T47D (cell line): ENCODE data around the gene MCCC2.
"Not testable (repeated sequence)": the region's sequence is repeated elsewhere in the genome, so short reads cannot be mapped to it uniquely, and the experiment has no call there.

ENCODE experiments used
- DNase-seq, 2 experiments: peaks; one replicate each; pipeline versions ENCODE4 v3.0.0 to v3.0.0-alpha.2; 2011 to 2012; ENCODE audit warnings: low read depth in 1 of 2, low spot score in 1 of 2
- JUND ChIP-seq: IDR thresholded peaks from 2 replicates; pipeline ENCODE4 v1.6.1; 2012; ENCODE audit warnings: low read depth
- in situ Hi-C: cut with HindIII; loops from 2 replicates; pipeline ENCODE4 v1.10.0; 2016; ENCODE audit warnings: low sequenced_read_pairs, low pct_unique_long_range_greater_than_20kb

The MCCC2 gene

GRCh38 chr5:71652803-71653543 is 65.8 kb downstream of the MCCC2 start:
- no peak for DNase-seq
- in situ Hi-C loops: no loop called here
- no peak for TF ChIP-seq JUND

GRCh38 chr5:71658916-71659662 is 71.9 kb downstream of the MCCC2 start:
- peak in 1 of 2 experiments; percentile 37 for DNase-seq

GRCh38 chr5:71662381-71662780 is 75.2 kb downstream of the MCCC2 start:
- TF ChIP-seq JUND: no peak
- no peak for DNase-seq
- in situ Hi-C loops: no loop called here

More at GRCh38 chr5:71658916-71659662, 71.9 kb downstream of the MCCC2 start:
- in situ Hi-C loops: no loop called here
- no peak for TF ChIP-seq JUND

- no peak for TF ChIP-seq JUND
- in situ Hi-C loops: no loop called here
- no peak for DNase-seq
Measured at GRCh38 chr5:71663191-71663969, 76.2 kb downstream of the MCCC2 start.

GRCh38 chr5:71664615-71665014 is 77.5 kb downstream of the MCCC2 start:
- DNase-seq, in situ Hi-C loops: not testable (repeated sequence)

GRCh38 chr5:71666321-71666720 is 79.2 kb downstream of the MCCC2 start:
- no peak for DNase-seq
- in situ Hi-C loops: no loop called here
- no peak for TF ChIP-seq JUND

GRCh38 chr5:71677977-71678376 is 90.8 kb downstream of the MCCC2 start:
- DNase-seq: no peak
- in situ Hi-C loops: no loop called here
- TF ChIP-seq JUND: no peak

GRCh38 chr5:71679714-71680113 is 92.6 kb downstream of the MCCC2 start:
- no peak for TF ChIP-seq JUND
- no peak for DNase-seq
- in situ Hi-C loops: no loop called here

- DNase-seq: no peak
- in situ Hi-C loops: no loop called here
- no peak for TF ChIP-seq JUND
Measured at GRCh38 chr5:71680510-71680909, 93.4 kb downstream of the MCCC2 start.

- in situ Hi-C loops: no loop called here
- no peak for DNase-seq
Measured at GRCh38 chr5:71681296-71681695, 94.2 kb downstream of the MCCC2 start.

GRCh38 chr5:71684309-71684708 is 97.2 kb downstream of the MCCC2 start:
- TF ChIP-seq JUND: no peak
- in situ Hi-C loops: no loop called here
- DNase-seq: no peak

More at GRCh38 chr5:71681296-71681695, 94.2 kb downstream of the MCCC2 start:
- no peak for TF ChIP-seq JUND

GRCh38 chr5:71693828-71694427 is 106.8 kb downstream of the MCCC2 start:
- TF ChIP-seq JUND: no peak
- in situ Hi-C loops: no loop called here
- no peak for DNase-seq
